Keratinocyte (primary cell): ENCODE measurements around the gene FBLN1. TPM values are rescaled to one million over a fixed set of nuclear protein-coding genes. Genes with fewer than 3 reads are reported as not detected.

Source experiments
- DNase-seq: peaks from one replicate; pipeline ENCODE4 v3.0.0-alpha.2; 2011; ENCODE audit warnings: low read depth, missing footprints, low spot score
- FAIRE-seq: peaks from 2 replicates; lab custom pipeline; 2011; peaks lifted over from hg19 to GRCh38; lab: Jason Lieb, UNC
- H2AFZ ChIP-seq: 2 replicates; pipeline ENCODE4 v1.6.0; 2012; ENCODE audit warnings: low read length, control low read depth, inconsistent platforms; ENCODE audit not compliant: control insufficient read depth
- H3K27ac ChIP-seq: 2 replicates; pipeline ENCODE4 v1.5.1; 2011; ENCODE audit warnings: low read length; ENCODE audit not compliant: control insufficient read depth, insufficient read depth
- H3K27me3 ChIP-seq: 3 replicates; pipeline ENCODE4 v1.6.0; 2011; ENCODE audit warnings: low read length; ENCODE audit not compliant: control insufficient read depth, insufficient read depth; ENCODE audit errors: extremely low read depth
- H3K36me3 ChIP-seq, 2 experiments: 2 replicates in 1 of 2; 3 replicates in 1 of 2; pipeline ENCODE4 v1.5.1; 2011; ENCODE audit warnings: low read length in 2 of 2, mild to moderate bottlenecking in 1 of 2; ENCODE audit not compliant: control insufficient read depth in 2 of 2, insufficient read depth in 2 of 2; ENCODE audit errors: extremely low read depth in 1 of 2
- H3K4me1 ChIP-seq: 3 replicates; pipeline ENCODE4 v1.5.1; 2011; ENCODE audit warnings: low read length; ENCODE audit not compliant: control insufficient read depth, insufficient read depth; ENCODE audit errors: extremely low read depth
- H3K4me2 ChIP-seq: 3 replicates; pipeline ENCODE4 v1.6.0; 2011; ENCODE audit warnings: low read depth, low read length; ENCODE audit not compliant: control insufficient read depth, insufficient read depth; ENCODE audit errors: extremely low read depth
- H3K4me3 ChIP-seq, 3 experiments: fragments of 200-600 bp in 1 of 3; sonication (generic) in 1 of 3; 2 replicates in 2 of 3; 3 replicates in 1 of 3; pipeline ENCODE4 v1.5.1; 2011 to 2016; ENCODE audit warnings: low read length in 3 of 3, mild to moderate bottlenecking in 3 of 3, control low read depth in 2 of 3, inconsistent platforms in 1 of 3, low read depth in 1 of 3, mixed read lengths in 1 of 3, mixed run types in 1 of 3, moderate library complexity in 1 of 3; ENCODE audit not compliant: control insufficient read depth in 2 of 3, insufficient read depth in 2 of 3; ENCODE audit errors: extremely low read depth in 1 of 3
- H3K79me2 ChIP-seq: 2 replicates; pipeline ENCODE4 v1.6.0; 2012; ENCODE audit warnings: low read length; ENCODE audit not compliant: control insufficient read depth, insufficient read depth
- H3K9ac ChIP-seq: 3 replicates; pipeline ENCODE4 v1.6.0; 2011; ENCODE audit warnings: low read length; ENCODE audit not compliant: control insufficient read depth, insufficient read depth; ENCODE audit errors: extremely low read depth
- H3K9me1 ChIP-seq: 3 replicates; pipeline ENCODE4 v1.6.0; 2011; ENCODE audit warnings: low read length; ENCODE audit not compliant: control insufficient read depth, insufficient read depth; ENCODE audit errors: extremely low read depth
- H3K9me3 ChIP-seq: 2 replicates; pipeline ENCODE4 v1.5.1; 2012; ENCODE audit warnings: low read depth, low read length; ENCODE audit not compliant: control insufficient read depth
- H4K20me1 ChIP-seq: 3 replicates; pipeline ENCODE4 v1.6.0; 2011; ENCODE audit warnings: low read length; ENCODE audit not compliant: control insufficient read depth, insufficient read depth; ENCODE audit errors: extremely low read depth
- EZH2 ChIP-seq: IDR thresholded peaks from one replicate; pipeline ENCODE4 v1.6.1; 2012; ENCODE audit warnings: inconsistent platforms, mild to moderate bottlenecking, low read length, moderate library complexity
- dilution Hi-C: fragments of 300-500 bp; cut with MboI; formaldehyde crosslinking; loops from one replicate; pipeline ENCODE4 v1.7.0; 2020; ENCODE audit warnings: low sequenced_read_pairs; ENCODE audit not compliant: extremely low pct_ligation_motif_present
- polyA plus RNA-seq, 5 experiments: library from polyadenylated mRNA; depleted of rRNA in 3 of 5; stranded (reverse) in 3 of 5; stranded (forward) in 1 of 5; unstranded in 1 of 5; fragments of >200 nt; gene quantifications; 1 replicate in 1 of 5; 2 replicates in 3 of 5; 3 replicates in 1 of 5; pipeline versions ENCODE4 v1.2.1 to v1.2.3, GENCODE V29; 2011 to 2012; ENCODE audit warnings: missing spikeins in 2 of 5, low read depth in 1 of 5, low replicate concordance in 1 of 5
- TF ChIP-seq, protein P1 (sequence below), 3 experiments: IDR thresholded peaks in 1 of 3; conservative IDR thresholded peaks in 1 of 3; optimal IDR thresholded peaks in 1 of 3; 2 replicates in 2 of 3; 3 replicates in 1 of 3; pipeline versions ENCODE3 to v1.5.1; 2011; ENCODE audit warnings: low read length in 3 of 3, mild to moderate bottlenecking in 3 of 3, moderate library complexity in 2 of 3, control low read depth in 1 of 3, inconsistent platforms in 1 of 3; ENCODE audit not compliant: insufficient read depth in 2 of 3; ENCODE audit errors: extremely low read depth in 1 of 3

Gene FBLN1
- polyA plus RNA-seq, 1 donor (not counting 4 experiments of a cell fraction or from before 2014, with no cell fraction given) = 13.7 TPM

DNA sequence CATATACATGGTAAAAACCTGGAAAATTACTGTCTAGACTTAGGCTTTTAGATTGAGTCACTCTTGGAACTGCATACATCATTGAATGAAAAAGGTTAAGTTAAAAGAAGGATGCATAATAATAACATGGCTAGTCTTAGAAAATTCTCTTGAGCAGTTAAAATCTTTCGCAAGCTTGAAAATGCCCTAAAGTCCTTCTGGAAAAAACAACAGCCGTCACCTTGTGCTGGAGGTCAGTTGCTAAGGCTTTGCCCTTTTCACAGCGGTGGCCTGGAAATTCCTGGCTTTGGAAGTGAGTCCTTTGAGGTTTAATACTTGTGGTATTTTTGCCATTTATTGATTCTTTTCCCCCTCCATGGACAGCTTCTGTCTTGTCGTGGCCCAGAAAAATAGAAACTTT, 17.4 kb upstream of the FBLN1 start:
- H3K9ac ChIP-seq = no peak overlapping the region
- no peak overlapping the region for H3K27ac ChIP-seq
- H3K4me3 ChIP-seq = no peak overlapping the region
- dilution Hi-C loops = no loop called here
- no peaks in the 10 kb centered on the region for H3K9me1 ChIP-seq
- no peak overlapping the region for H2AFZ ChIP-seq
- no peaks in the 10 kb centered on the region for H3K79me2 ChIP-seq
- H3K27me3 ChIP-seq = no peaks in the 10 kb centered on the region
- H4K20me1 ChIP-seq = no peaks in the 10 kb centered on the region
- H3K4me1 ChIP-seq = no peaks in the 10 kb centered on the region
- no peaks in the 10 kb centered on the region for H3K9me3 ChIP-seq
- no peaks in the 10 kb centered on the region for H3K36me3 ChIP-seq
- no peak overlapping the region for H3K4me2 ChIP-seq
- DNase-seq (no peak), FAIRE-seq (no peak)
- no peak for TF ChIP-seq EZH2
- TF ChIP-seq, protein P1, sequence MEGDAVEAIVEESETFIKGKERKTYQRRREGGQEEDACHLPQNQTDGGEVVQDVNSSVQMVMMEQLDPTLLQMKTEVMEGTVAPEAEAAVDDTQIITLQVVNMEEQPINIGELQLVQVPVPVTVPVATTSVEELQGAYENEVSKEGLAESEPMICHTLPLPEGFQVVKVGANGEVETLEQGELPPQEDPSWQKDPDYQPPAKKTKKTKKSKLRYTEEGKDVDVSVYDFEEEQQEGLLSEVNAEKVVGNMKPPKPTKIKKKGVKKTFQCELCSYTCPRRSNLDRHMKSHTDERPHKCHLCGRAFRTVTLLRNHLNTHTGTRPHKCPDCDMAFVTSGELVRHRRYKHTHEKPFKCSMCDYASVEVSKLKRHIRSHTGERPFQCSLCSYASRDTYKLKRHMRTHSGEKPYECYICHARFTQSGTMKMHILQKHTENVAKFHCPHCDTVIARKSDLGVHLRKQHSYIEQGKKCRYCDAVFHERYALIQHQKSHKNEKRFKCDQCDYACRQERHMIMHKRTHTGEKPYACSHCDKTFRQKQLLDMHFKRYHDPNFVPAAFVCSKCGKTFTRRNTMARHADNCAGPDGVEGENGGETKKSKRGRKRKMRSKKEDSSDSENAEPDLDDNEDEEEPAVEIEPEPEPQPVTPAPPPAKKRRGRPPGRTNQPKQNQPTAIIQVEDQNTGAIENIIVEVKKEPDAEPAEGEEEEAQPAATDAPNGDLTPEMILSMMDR (optimal IDR thresholded peaks at IDR 0.05 in 1 of 3, IDR thresholded peaks at IDR 0.05 in 1 of 3, conservative IDR thresholded peaks at IDR 0.05 in 1 of 3; ENCODE audit: extremely low read depth in 1 of 3, insufficient read depth in 2 of 3, low read length in 3 of 3) = no peak

DNA sequence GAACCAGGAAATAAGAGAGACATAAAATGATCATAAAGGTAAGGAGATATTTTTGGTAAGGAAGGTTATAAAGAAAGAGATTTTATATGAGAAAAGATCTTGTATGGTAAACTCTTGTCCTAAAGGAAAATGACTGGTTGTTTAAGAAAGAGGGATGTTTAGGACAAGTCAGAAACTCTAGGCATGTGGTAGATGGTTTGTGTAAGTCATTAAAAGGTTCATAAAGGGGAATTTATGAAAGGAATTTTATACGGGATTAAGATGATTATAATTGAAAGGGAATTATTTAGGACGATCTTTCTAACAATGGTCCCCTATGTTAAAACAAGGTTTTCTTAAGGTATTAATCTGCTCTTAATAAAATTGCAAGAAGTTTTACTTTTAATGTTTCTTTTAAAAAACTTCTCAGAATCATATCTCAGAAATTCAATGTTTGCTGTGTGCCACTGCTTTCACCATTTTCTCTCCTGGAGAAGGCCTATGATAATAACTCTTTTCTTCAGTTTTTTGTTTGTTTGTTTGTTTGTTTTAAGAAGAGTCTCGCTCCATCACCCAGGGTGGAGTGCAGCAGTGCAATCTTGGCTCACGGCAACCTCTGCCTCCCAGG, 13.8 kb upstream of the FBLN1 start:
- no peaks in the 10 kb centered on the region for H3K9me3 ChIP-seq
- no peaks in the 10 kb centered on the region for H3K9me1 ChIP-seq
- dilution Hi-C loops = no loop called here
- no peaks in the 10 kb centered on the region for H3K27me3 ChIP-seq
- H4K20me1 ChIP-seq = no peaks in the 10 kb centered on the region
- H3K4me2 ChIP-seq = no peak overlapping the region
- no peaks in the 10 kb centered on the region for H3K36me3 ChIP-seq
- H3K79me2 ChIP-seq = no peaks in the 10 kb centered on the region
- no peak overlapping the region for H3K9ac ChIP-seq
- no peak for DNase-seq
- TF ChIP-seq, protein P1 (optimal IDR thresholded peaks at IDR 0.05 in 1 of 3, IDR thresholded peaks at IDR 0.05 in 1 of 3, conservative IDR thresholded peaks at IDR 0.05 in 1 of 3; ENCODE audit: extremely low read depth in 1 of 3, insufficient read depth in 2 of 3, low read length in 3 of 3) = no peak
- no peak for TF ChIP-seq EZH2
- H3K27ac ChIP-seq = no peak overlapping the region
- no peak overlapping the region for H3K4me3 ChIP-seq
- no peak overlapping the region for H2AFZ ChIP-seq
- H3K4me1 ChIP-seq = peaks cover 9% of the 10 kb centered on the region
- no peak for FAIRE-seq
